ENCODE results near the gene DAGLA. TPM values are rescaled to one million over a fixed set of nuclear protein-coding genes. Genes with fewer than 3 reads are reported as not detected.
A peak's percentile ranks its signal among the peaks of the same experiment; 100 is the strongest.

DAGLA gene
- total RNA-seq, 2 donors from 2014 or later, result 0.19 TPM; not detected in 1

GRCh38 chr11:61783717-61784505 is 103.7 kb downstream of the DAGLA start:
- no peaks in the 10 kb centered on the region for H3K9me3 Mint-ChIP-seq
- no peaks in the 10 kb centered on the region for H3K36me3 Mint-ChIP-seq
- ATAC-seq (no peak), DNase-seq (ENCODE audit: low spot score in 2 of 2) (no peak)
- H3K27ac Mint-ChIP-seq, result peak overlapping the region; percentile 8 to 57

- Mint-ChIP-seq H3K27ac (no peak overlapping the region), H3K36me3 (no peaks in the 10 kb centered on the region), H3K9me3 (no peaks in the 10 kb centered on the region)
- no peak for ATAC-seq
- DNase-seq (ENCODE audit: low spot score in 2 of 2), result no peak
Measured at GRCh38 chr11:61784506-61784805, 104.3 kb downstream of the DAGLA start.

GRCh38 chr11:61785837-61786402 is 105.7 kb downstream of the DAGLA start:
- Mint-ChIP-seq H3K36me3 (no peaks in the 10 kb centered on the region), H3K9me3 (no peaks in the 10 kb centered on the region), H3K27ac (no peak overlapping the region)
- DNase-seq (ENCODE audit: low spot score in 2 of 2) (no peak), ATAC-seq (no peak)

- DNase-seq (ENCODE audit: low spot score in 2 of 2), result no peak
- no peak for ATAC-seq
- H3K27ac Mint-ChIP-seq, result no peak overlapping the region
- H3K36me3 Mint-ChIP-seq, result peaks cover 10 to 12% of the 10 kb centered on the region in 2 donors
- no peaks in the 10 kb centered on the region for H3K9me3 Mint-ChIP-seq
Measured at GRCh38 chr11:61787928-61788491, 107.8 kb downstream of the DAGLA start.

- H3K36me3 Mint-ChIP-seq, result peaks cover 30 to 41% of the 10 kb centered on the region in 2 donors
- H3K27ac Mint-ChIP-seq, result peak overlapping the region; percentile 98 to 99
- no peaks in the 10 kb centered on the region for H3K9me3 Mint-ChIP-seq
- ATAC-seq (peak; percentile 36 to 56), DNase-seq (ENCODE audit: low spot score in 2 of 2) (peak in 1 of 2 donors; percentile 44)
Measured at GRCh38 chr11:61791737-61792309, 111.6 kb downstream of the DAGLA start.

GRCh38 chr11:61792310-61793082 is 112.3 kb downstream of the DAGLA start, which contains the start of the genes FEN1 and TMEM258:
Gene FEN1, plus strand, starts transcription at chr11:61792911. Its CDS starts 2,451 bp downstream, at chr11:61795362.
Gene TMEM258, minus strand, starts transcription at chr11:61792599. Its CDS starts 41 bp downstream, at chr11:61792558.
- peaks cover 37 to 48% of the 10 kb centered on the region in 2 donors for H3K36me3 Mint-ChIP-seq
- peak; percentile 90 to 93 for ATAC-seq
- no peaks in the 10 kb centered on the region for H3K9me3 Mint-ChIP-seq

GRCh38 chr11:61793083-61793828 is 113.1 kb downstream of the DAGLA start:
- ATAC-seq, result peak in 1 of 2 donors; percentile 34
- Mint-ChIP-seq H3K9me3 (no peaks in the 10 kb centered on the region), H3K27ac (peak overlapping the region; percentile 98 to 99), H3K36me3 (peaks cover 44 to 48% of the 10 kb centered on the region in 2 donors)
- DNase-seq (ENCODE audit: low spot score in 2 of 2), result no peak

More at GRCh38 chr11:61792310-61793082, 112.3 kb downstream of the DAGLA start, which contains the start of the genes FEN1 and TMEM258:
- peak within 1 kb of the TSS; percentile 98 to 99 for H3K27ac Mint-ChIP-seq
- DNase-seq (ENCODE audit: low spot score in 2 of 2), result peak; percentile 88 to 91

GRCh38 chr11:61793829-61794204 is 113.6 kb downstream of the DAGLA start:
- Mint-ChIP-seq H3K27ac (peak overlapping the region; percentile 98 to 99), H3K9me3 (no peaks in the 10 kb centered on the region), H3K36me3 (peaks cover 48 to 49% of the 10 kb centered on the region in 2 donors)
- no peak for ATAC-seq
- DNase-seq (ENCODE audit: low spot score in 2 of 2), result no peak

- no peaks in the 10 kb centered on the region for H3K9me3 Mint-ChIP-seq
- DNase-seq (ENCODE audit: low spot score in 2 of 2) (no peak), ATAC-seq (no peak)
- H3K27ac Mint-ChIP-seq, result peak overlapping the region in 1 of 2 donors; percentile 29
- peaks cover 48 to 54% of the 10 kb centered on the region in 2 donors for H3K36me3 Mint-ChIP-seq
Measured at GRCh38 chr11:61794579-61794978, 114.4 kb downstream of the DAGLA start.

GRCh38 chr11:61795459-61795858 is 115.3 kb downstream of the DAGLA start:
- peak overlapping the region; percentile 68 to 77 for H3K27ac Mint-ChIP-seq
- DNase-seq (ENCODE audit: low spot score in 2 of 2), result no peak
- no peak for ATAC-seq
- H3K9me3 Mint-ChIP-seq, result no peaks in the 10 kb centered on the region
- peaks cover 48 to 58% of the 10 kb centered on the region in 2 donors for H3K36me3 Mint-ChIP-seq

GRCh38 chr11:61795876-61796526 is 115.8 kb downstream of the DAGLA start:
- H3K9me3 Mint-ChIP-seq, result no peaks in the 10 kb centered on the region
- peaks cover 48 to 58% of the 10 kb centered on the region in 2 donors for H3K36me3 Mint-ChIP-seq
- ATAC-seq (no peak), DNase-seq (ENCODE audit: low spot score in 2 of 2) (no peak)
- H3K27ac Mint-ChIP-seq, result peak overlapping the region; percentile 77 to 81

Other genes starting within 250 kb of the DAGLA start
- gene LRRC10B, start 171.6 kb upstream of the DAGLA start, total RNA-seq, result not detected
- gene SYT7, start 99.3 kb upstream of the DAGLA start, total RNA-seq, result not detected
- gene MYRF, start 72.2 kb downstream of the DAGLA start, total RNA-seq, result 1 to 10 TPM in 1 of 2 donors, under 1 TPM in 1; 0.93 to 1.6 TPM
- gene TMEM258, start 112.2 kb downstream of the DAGLA start, total RNA-seq, result 100 to 1,000 TPM; 145 to 153 TPM
- 100 to 1,000 TPM in 1 of 2 donors, 10 to 100 TPM in 1; 80.5 to 104 TPM for gene FEN1, start 112.5 kb downstream of the DAGLA start, total RNA-seq
- gene FADS1, start 136.6 kb downstream of the DAGLA start, total RNA-seq, result 10 to 100 TPM; 16.1 to 28.9 TPM
- 10 to 100 TPM; 42.6 to 55.1 TPM for gene FADS2, start 147.9 kb downstream of the DAGLA start, total RNA-seq
- gene FADS3, start 211.2 kb downstream of the DAGLA start, total RNA-seq, result 10 to 100 TPM in 1 of 2 donors, 1 to 10 TPM in 1; 8.8 to 11.4 TPM
- gene RAB3IL1, start 237.2 kb downstream of the DAGLA start, total RNA-seq, result under 1 TPM in 1 of 2 donors, not detected in 1; 0.33 TPM

All from activated naive CD4-positive, alpha-beta T cell treated with anti-CD3 and anti-CD28 coated beads, Interleukin-2, amount 50 U/mL, for 72 hours (primary cell).